Endothelial cell of umbilical vein (primary cell): ENCODE measurements around the gene COL5A1.

Experiments used
- EZH2 ChIP-seq: IDR thresholded peaks from 2 replicates; pipeline ENCODE4 v1.6.1; 2012; ENCODE audit warnings: borderline replicate concordance, low read depth, mild to moderate bottlenecking, moderate library complexity, low read length, inconsistent platforms; ENCODE audit not compliant: severe bottlenecking
- FOS ChIP-seq: IDR thresholded peaks from 2 replicates; pipeline ENCODE4 v1.6.1; 2011; ENCODE audit warnings: mild to moderate bottlenecking, low read length, moderate library complexity, borderline replicate concordance; ENCODE audit not compliant: insufficient read depth
- POLR2A ChIP-seq: IDR thresholded peaks from 2 replicates; pipeline ENCODE4 v1.6.1; 2012; ENCODE audit warnings: low read depth, mild to moderate bottlenecking, control low read depth, low read length
- TF ChIP-seq, protein P1 (sequence below), 2 donors: IDR thresholded peaks; 1 replicate in 1 of 2; 2 replicates in 1 of 2; pipeline ENCODE4 v1.5.1; 2011; ENCODE audit warnings: low read length in 2 of 2, mild to moderate bottlenecking in 2 of 2, moderate library complexity in 2 of 2, control low read depth in 1 of 2, inconsistent platforms in 1 of 2, low read depth in 1 of 2; ENCODE audit not compliant: insufficient read depth in 1 of 2; ENCODE audit errors: extremely low read depth in 1 of 2
- TF ChIP-seq, protein P2 (sequence below): IDR thresholded peaks from 2 replicates; pipeline ENCODE4 v1.6.1; 2011; ENCODE audit not compliant: insufficient read depth, insufficient read length

DNA sequence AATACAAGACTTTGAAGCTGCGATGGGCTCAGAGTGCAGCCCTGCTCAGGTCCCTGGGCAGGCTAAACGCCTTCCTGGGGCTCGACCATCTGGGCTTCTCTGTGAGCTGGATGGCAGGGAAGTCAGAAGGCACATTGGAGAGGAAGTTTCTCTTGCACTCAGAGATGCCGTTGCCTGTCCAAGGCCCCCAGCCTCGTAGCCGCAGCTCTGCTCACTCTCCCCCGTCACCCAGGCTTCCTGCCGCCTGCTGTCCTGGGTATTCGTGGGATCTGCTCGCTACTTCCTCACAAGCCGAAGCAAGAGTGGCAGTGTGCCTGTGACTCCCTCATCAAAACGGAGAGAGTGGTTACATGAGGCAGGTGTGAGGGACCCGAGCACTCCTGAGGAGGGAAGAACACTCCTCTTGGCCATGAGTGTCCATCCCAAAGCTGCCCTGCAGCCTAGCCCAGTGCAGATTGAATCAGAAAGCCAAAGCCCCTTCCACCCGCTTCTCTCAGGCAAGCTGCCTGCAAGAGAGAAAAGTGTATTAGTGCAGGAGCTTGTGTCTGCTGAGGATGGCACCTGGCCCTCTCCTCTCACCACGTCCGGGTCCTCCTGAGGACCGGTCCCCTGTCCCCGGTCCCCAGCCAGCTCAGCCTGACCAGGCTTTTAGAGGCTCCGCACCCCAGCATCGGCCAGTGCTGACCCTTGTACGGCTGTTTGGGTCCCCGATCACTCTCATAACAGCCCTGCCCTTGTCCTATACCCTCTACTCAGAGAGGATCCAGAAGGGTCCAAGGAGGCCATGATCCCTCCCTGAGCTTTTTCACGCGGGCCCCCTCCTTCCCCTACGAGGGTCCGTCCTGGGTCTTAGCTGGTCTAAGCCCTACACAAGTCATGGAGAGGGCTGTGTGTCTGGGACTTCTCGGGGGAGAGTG, 246.3 kb downstream of the COL5A1 start:
- TF ChIP-seq, protein P1, sequence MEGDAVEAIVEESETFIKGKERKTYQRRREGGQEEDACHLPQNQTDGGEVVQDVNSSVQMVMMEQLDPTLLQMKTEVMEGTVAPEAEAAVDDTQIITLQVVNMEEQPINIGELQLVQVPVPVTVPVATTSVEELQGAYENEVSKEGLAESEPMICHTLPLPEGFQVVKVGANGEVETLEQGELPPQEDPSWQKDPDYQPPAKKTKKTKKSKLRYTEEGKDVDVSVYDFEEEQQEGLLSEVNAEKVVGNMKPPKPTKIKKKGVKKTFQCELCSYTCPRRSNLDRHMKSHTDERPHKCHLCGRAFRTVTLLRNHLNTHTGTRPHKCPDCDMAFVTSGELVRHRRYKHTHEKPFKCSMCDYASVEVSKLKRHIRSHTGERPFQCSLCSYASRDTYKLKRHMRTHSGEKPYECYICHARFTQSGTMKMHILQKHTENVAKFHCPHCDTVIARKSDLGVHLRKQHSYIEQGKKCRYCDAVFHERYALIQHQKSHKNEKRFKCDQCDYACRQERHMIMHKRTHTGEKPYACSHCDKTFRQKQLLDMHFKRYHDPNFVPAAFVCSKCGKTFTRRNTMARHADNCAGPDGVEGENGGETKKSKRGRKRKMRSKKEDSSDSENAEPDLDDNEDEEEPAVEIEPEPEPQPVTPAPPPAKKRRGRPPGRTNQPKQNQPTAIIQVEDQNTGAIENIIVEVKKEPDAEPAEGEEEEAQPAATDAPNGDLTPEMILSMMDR (IDR thresholded peaks at IDR 0.05; ENCODE audit: extremely low read depth in 1 of 2, insufficient read depth in 1 of 2, low read depth in 1 of 2, low read length in 2 of 2): no peak
- TF ChIP-seq, protein P2, sequence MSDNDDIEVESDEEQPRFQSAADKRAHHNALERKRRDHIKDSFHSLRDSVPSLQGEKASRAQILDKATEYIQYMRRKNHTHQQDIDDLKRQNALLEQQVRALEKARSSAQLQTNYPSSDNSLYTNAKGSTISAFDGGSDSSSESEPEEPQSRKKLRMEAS: no peak
- TF ChIP-seq POLR2A: no peak
- TF ChIP-seq EZH2: no peak
- no peak for TF ChIP-seq FOS
